ENCODE measurements around the gene NLRP6. TPM values are rescaled to one million over a fixed set of nuclear protein-coding genes. Genes with fewer than 3 reads are reported as not detected.
"Not testable (repeated sequence)": the region's sequence is repeated elsewhere in the genome, so short reads cannot be mapped to it uniquely, and the experiment has no call there.

NLRP6 gene
- polyA plus RNA-seq, 2 donors, result 0.05 to 0.06 TPM

- Histone ChIP-seq H3K27ac (ENCODE audit: low read depth in 2 of 2, low read length in 1 of 2) (peak within 1 kb of the TSS; percentile 78 to 89), H3K9me3 (ENCODE audit: control insufficient read depth in 2 of 2, insufficient read depth in 1 of 2, low read depth in 1 of 2, low read length in 1 of 2) (no peaks in the 10 kb centered on the region), H3K4me1 (ENCODE audit: control insufficient read depth in 2 of 2, insufficient read depth in 2 of 2, low read length in 1 of 2) (peaks cover 0 to 7% of the 10 kb centered on the region in 2 donors), H3K36me3 (ENCODE audit: control insufficient read depth in 2 of 2, insufficient read depth in 2 of 2, low read length in 1 of 2) (no peaks in the 10 kb centered on the region), H3K27me3 (ENCODE audit: control insufficient read depth in 1 of 2, insufficient read depth in 2 of 2, low read length in 2 of 2) (no peaks in the 10 kb centered on the region), H3K4me3 (ENCODE audit: low read depth in 1 of 2, low read length in 2 of 2) (peak within 1 kb of the TSS; percentile 47 to 49)
- 10 to 19% methylated on average over 18 of the region's 18 CpGs for WGBS, 2 donors
Measured at GRCh38 chr11:313787-314553, 35.8 kb downstream of the NLRP6 start, which contains the start of gene IFITM1. TSS of gene IFITM1 (plus strand) at chr11:314040. CDS start at chr11:314171, 131 bp downstream.

GRCh38 chr11:314554-314875 is 36.3 kb downstream of the NLRP6 start:
- Histone ChIP-seq H3K4me3 (ENCODE audit: low read depth in 1 of 2, low read length in 2 of 2) (peak overlapping the region; percentile 45 to 47), H3K27ac (ENCODE audit: low read depth in 2 of 2, low read length in 1 of 2) (peak overlapping the region; percentile 71 to 73)
- not testable (repeated sequence) for H3K9me3 ChIP-seq (ENCODE audit: control insufficient read depth in 2 of 2, insufficient read depth in 1 of 2, low read depth in 1 of 2, low read length in 1 of 2); H3K27me3 ChIP-seq (ENCODE audit: control insufficient read depth in 1 of 2, insufficient read depth in 2 of 2, low read length in 2 of 2); H3K4me1 ChIP-seq (ENCODE audit: control insufficient read depth in 2 of 2, insufficient read depth in 2 of 2, low read length in 1 of 2); H3K36me3 ChIP-seq (ENCODE audit: control insufficient read depth in 2 of 2, insufficient read depth in 2 of 2, low read length in 1 of 2)
- 27% methylated on average over 5 to 6 of the region's 6 CpGs for WGBS, 2 donors

- peak overlapping the region; percentile 52 to 78 for H3K27ac ChIP-seq (ENCODE audit: low read depth in 2 of 2, low read length in 1 of 2)
- H3K9me3 ChIP-seq (ENCODE audit: control insufficient read depth in 2 of 2, insufficient read depth in 1 of 2, low read depth in 1 of 2, low read length in 1 of 2), result no peaks in the 10 kb centered on the region
- H3K36me3 ChIP-seq (ENCODE audit: control insufficient read depth in 2 of 2, insufficient read depth in 2 of 2, low read length in 1 of 2), result no peaks in the 10 kb centered on the region
- peaks cover 0 to 6% of the 10 kb centered on the region in 2 donors for H3K4me1 ChIP-seq (ENCODE audit: control insufficient read depth in 2 of 2, insufficient read depth in 2 of 2, low read length in 1 of 2)
- peak overlapping the region; percentile 47 to 49 for H3K4me3 ChIP-seq (ENCODE audit: low read depth in 1 of 2, low read length in 2 of 2)
- no peaks in the 10 kb centered on the region for H3K27me3 ChIP-seq (ENCODE audit: control insufficient read depth in 1 of 2, insufficient read depth in 2 of 2, low read length in 2 of 2)
- 34 to 38% methylated on average over 9 of the region's 9 CpGs for WGBS, 2 donors
Measured at GRCh38 chr11:315051-315481, 36.9 kb downstream of the NLRP6 start.

GRCh38 chr11:315516-315994 is 37.3 kb downstream of the NLRP6 start:
- Histone ChIP-seq H3K4me3 (ENCODE audit: low read depth in 1 of 2, low read length in 2 of 2) (peak overlapping the region; percentile 47 to 49), H3K27ac (ENCODE audit: low read depth in 2 of 2, low read length in 1 of 2) (peak overlapping the region; percentile 52 to 78), H3K9me3 (ENCODE audit: control insufficient read depth in 2 of 2, insufficient read depth in 1 of 2, low read depth in 1 of 2, low read length in 1 of 2) (no peaks in the 10 kb centered on the region), H3K4me1 (ENCODE audit: control insufficient read depth in 2 of 2, insufficient read depth in 2 of 2, low read length in 1 of 2) (peaks cover 0 to 6% of the 10 kb centered on the region in 2 donors), H3K27me3 (ENCODE audit: control insufficient read depth in 1 of 2, insufficient read depth in 2 of 2, low read length in 2 of 2) (no peaks in the 10 kb centered on the region), H3K36me3 (ENCODE audit: control insufficient read depth in 2 of 2, insufficient read depth in 2 of 2, low read length in 1 of 2) (no peaks in the 10 kb centered on the region)
- 23 to 29% methylated on average over 29 to 32 of the region's 32 CpGs for WGBS, 2 donors

- Histone ChIP-seq H3K27ac (ENCODE audit: low read depth in 2 of 2, low read length in 1 of 2) (peak overlapping the region; percentile 45 to 78), H3K4me3 (ENCODE audit: low read depth in 1 of 2, low read length in 2 of 2) (peak overlapping the region; percentile 47 to 49), H3K36me3 (ENCODE audit: control insufficient read depth in 2 of 2, insufficient read depth in 2 of 2, low read length in 1 of 2) (no peaks in the 10 kb centered on the region), H3K4me1 (ENCODE audit: control insufficient read depth in 2 of 2, insufficient read depth in 2 of 2, low read length in 1 of 2) (peaks cover 0 to 6% of the 10 kb centered on the region in 2 donors), H3K9me3 (ENCODE audit: control insufficient read depth in 2 of 2, insufficient read depth in 1 of 2, low read depth in 1 of 2, low read length in 1 of 2) (no peaks in the 10 kb centered on the region), H3K27me3 (ENCODE audit: control insufficient read depth in 1 of 2, insufficient read depth in 2 of 2, low read length in 2 of 2) (no peaks in the 10 kb centered on the region)
- 14 to 16% methylated on average over 54 to 64 of the region's 64 CpGs for WGBS, 2 donors
Measured at GRCh38 chr11:316031-316701, 38.0 kb downstream of the NLRP6 start.

GRCh38 chr11:316891-317301 is 38.7 kb downstream of the NLRP6 start:
- H3K4me3 ChIP-seq (ENCODE audit: low read depth in 1 of 2, low read length in 2 of 2), result peak overlapping the region in 1 of 2 donors; percentile 47
- H3K9me3 ChIP-seq (ENCODE audit: control insufficient read depth in 2 of 2, insufficient read depth in 1 of 2, low read depth in 1 of 2, low read length in 1 of 2), result no peaks in the 10 kb centered on the region
- peaks cover 0 to 6% of the 10 kb centered on the region in 2 donors for H3K4me1 ChIP-seq (ENCODE audit: control insufficient read depth in 2 of 2, insufficient read depth in 2 of 2, low read length in 1 of 2)

GRCh38 chr11:317668-318404 is 39.6 kb downstream of the NLRP6 start:
- H3K9me3 ChIP-seq (ENCODE audit: control insufficient read depth in 2 of 2, insufficient read depth in 1 of 2, low read depth in 1 of 2, low read length in 1 of 2); H3K4me3 ChIP-seq (ENCODE audit: low read depth in 1 of 2, low read length in 2 of 2); H3K27me3 ChIP-seq (ENCODE audit: control insufficient read depth in 1 of 2, insufficient read depth in 2 of 2, low read length in 2 of 2); H3K36me3 ChIP-seq (ENCODE audit: control insufficient read depth in 2 of 2, insufficient read depth in 2 of 2, low read length in 1 of 2); H3K4me1 ChIP-seq (ENCODE audit: control insufficient read depth in 2 of 2, insufficient read depth in 2 of 2, low read length in 1 of 2): not testable (repeated sequence)
- H3K27ac ChIP-seq (ENCODE audit: low read depth in 2 of 2, low read length in 1 of 2), result peak overlapping the region; percentile 23 to 42
- 19 to 24% methylated on average over 13 to 17 of the region's 30 CpGs for WGBS, 2 donors

More at GRCh38 chr11:316891-317301, 38.7 kb downstream of the NLRP6 start:
- Histone ChIP-seq H3K36me3 (ENCODE audit: control insufficient read depth in 2 of 2, insufficient read depth in 2 of 2, low read length in 1 of 2) (no peaks in the 10 kb centered on the region), H3K27ac (ENCODE audit: low read depth in 2 of 2, low read length in 1 of 2) (peak overlapping the region in 1 of 2 donors; percentile 78), H3K27me3 (ENCODE audit: control insufficient read depth in 1 of 2, insufficient read depth in 2 of 2, low read length in 2 of 2) (no peaks in the 10 kb centered on the region)
- 37 to 50% methylated on average over 7 of the region's 7 CpGs for WGBS, 2 donors

- not testable (repeated sequence) for H3K4me1 ChIP-seq (ENCODE audit: control insufficient read depth in 2 of 2, insufficient read depth in 2 of 2, low read length in 1 of 2); H3K36me3 ChIP-seq (ENCODE audit: control insufficient read depth in 2 of 2, insufficient read depth in 2 of 2, low read length in 1 of 2); H3K9me3 ChIP-seq (ENCODE audit: control insufficient read depth in 2 of 2, insufficient read depth in 1 of 2, low read depth in 1 of 2, low read length in 1 of 2); H3K27me3 ChIP-seq (ENCODE audit: control insufficient read depth in 1 of 2, insufficient read depth in 2 of 2, low read length in 2 of 2)
- H3K4me3 ChIP-seq (ENCODE audit: low read depth in 1 of 2, low read length in 2 of 2), result peak overlapping the region; percentile 45 to 56
- peak overlapping the region; percentile 79 for H3K27ac ChIP-seq (ENCODE audit: low read depth in 2 of 2, low read length in 1 of 2)
- WGBS, 2 donors, result 0% methylated on average over 10 to 15 of the region's 79 CpGs
Measured at GRCh38 chr11:318405-319120, 40.4 kb downstream of the NLRP6 start.

Data from esophagus (tissue), 2 donors.